Heart right ventricle (tissue), 16 donors: ENCODE results near the gene C1QTNF1. TPM values are rescaled to one million over a fixed set of nuclear protein-coding genes. Genes with fewer than 3 reads are reported as not detected.
A peak's percentile ranks its signal among the peaks of the same experiment; 100 is the strongest.

Source experiments
- ATAC-seq, 8 donors: fragments of 200-7000 bp; cut with Tn5 transposase; one replicate each; pipeline ENCODE4 v1.9.1; 2020; ENCODE audit warnings: mild to moderate bottlenecking in 8 of 8, moderate library complexity in 8 of 8, moderate number of reproducible peaks in 1 of 8
- DNase-seq, 2 donors: peaks; one replicate each; pipeline ENCODE4 v3.0.0-alpha.2; 2020
- H3K27ac ChIP-seq, 10 donors: fragments of 200-600 bp; sonication (generic) in 2 of 10; one replicate each; pipeline versions ENCODE4 v1.5.0 to v1.8.0; 2020 to 2022; ENCODE audit warnings: mild to moderate bottlenecking in 3 of 10
- H3K27me3 ChIP-seq, 7 donors: fragments of 200-600 bp; one replicate each; pipeline ENCODE4 v1.8.0; 2021 to 2022; ENCODE audit warnings: mild to moderate bottlenecking in 2 of 7
- H3K36me3 ChIP-seq, 9 donors: fragments of 200-600 bp; sonication (generic) in 1 of 9; one replicate each; pipeline versions ENCODE4 v1.5.0 to v1.8.0; 2020 to 2022; ENCODE audit warnings: mild to moderate bottlenecking in 2 of 9
- H3K4me1 ChIP-seq, 9 donors: fragments of 200-600 bp; sonication (generic) in 1 of 9; one replicate each; pipeline versions ENCODE4 v1.5.0 to v1.8.0; 2020 to 2022; ENCODE audit warnings: mild to moderate bottlenecking in 4 of 9
- H3K4me3 ChIP-seq, 10 donors: fragments of 200-600 bp; sonication (generic) in 2 of 10; one replicate each; pipeline versions ENCODE4 v1.5.0 to v1.8.0; 2020 to 2022; ENCODE audit warnings: mild to moderate bottlenecking in 7 of 10, moderate library complexity in 2 of 10
- H3K9me3 ChIP-seq, 11 donors: fragments of 200-600 bp in 10 of 11; sonication (generic) in 2 of 11; one replicate each; pipeline versions ENCODE4 v1.5.0 to v1.8.0; 2013 to 2022; ENCODE audit warnings: mild to moderate bottlenecking in 2 of 11, control low read depth in 1 of 11, moderate library complexity in 1 of 11
- CTCF ChIP-seq, 9 donors: fragments of 200-600 bp; sonication (generic) in 2 of 9; IDR thresholded peaks; one replicate each; pipeline versions ENCODE4 v1.5.0 to v1.8.0; 2021 to 2022; ENCODE audit warnings: antibody characterized with exemption in 9 of 9, mild to moderate bottlenecking in 5 of 9, moderate library complexity in 1 of 9
- WGBS, 2 donors: extraction: QIAGEN DNeasy Blood & Tissue Kit; methylation state at CpG; one replicate each; pipeline ENCODE4 v1.1.7; 2013; ENCODE audit warnings: inconsistent platforms in 1 of 2; 5-methylcytosine and 5-hydroxymethylcytosine counted together
- intact Hi-C, 10 donors: fragments of 100-400 bp; cut with DNase I; formaldehyde crosslinking; loops; one replicate each; pipeline versions ENCODE4 v1.11.1 to v1.14.2; 2022
- polyA plus RNA-seq, 2 donors: library from polyadenylated mRNA; stranded (reverse); fragments of 200-250 nt; gene quantifications; one replicate each; pipeline ENCODE4 v1.2.3, GENCODE V29; 2013
- total RNA-seq, 10 donors: library from RNA; stranded (reverse); fragmentation: NEBNext Ultra II Directional in 3 of 10; extraction: Animal tissue kit (Norgen Biotek cat#: 25700) in 3 of 10; gene quantifications; one replicate each; pipeline versions ENCODE4 v1.2.1 to v1.2.4, GENCODE V29; 2021 to 2023
- donor health status: Arrhythmogenic right ventricular cardiomyopathy.
- donor health status: ischemic (EF 13 %, LVEDD 7.1; RV severe dilation, severe dysfunction).
- donor health status: healthy with polysubstance abuse.
- donor health status: DM: no; HTN: yes; CAD: no.
- donor health status: DM: no; HTN: no; CAD: no.
- donor health status: ischemic (EF 25% LVEDD 6.9; RV normal size, moderate dysfunction).
- donor health status: ischemic (EF 25% LVEDD 5.7; RV mildly dilated, moderate dysfunction).
- donor health status: healthy.
- donor health status: DM: yes; HTN: yes; CAD: no.
- donor health status: Ischemic cardiomyopathy.
- donor health status: ischemic (EF 35%, LVEDD 5.7; RV mildly dilated, moderate dysfunction).
- donor health status: nonischemic (EF 11% LVEDD 7.7; RV severe dilation, severe dysfunction).
- donor health status: DM: yes; HTN: yes; CAD: no.
- donor health status: PGD.
- donor health status: ischemic (EF 29% LVEDD 5.4; RV normal size, mild dysfunction).
- donor health status: nonischemic (EF 23%, LVEDD 6.1; RV moderate dilation, normal function).

C1QTNF1 gene
- total and polyA plus RNA-seq, 12 donors: 29.3 to 685 (median 67.3) TPM

GRCh38 chr17:79054200-79054960 lies 30.4 kb downstream of the C1QTNF1 start:
- Histone ChIP-seq H3K4me3 (no peak overlapping the region), H3K27me3 (no peaks in the 10 kb centered on the region), H3K9me3 (peaks cover 0 to 23% (median 3%) of the 10 kb centered on the region in 11 donors), H3K27ac (peak overlapping the region in 9 of 10 donors; percentile 15 to 69 (median 51)), H3K4me1 (peaks cover 0 to 18% (median 0%) of the 10 kb centered on the region in 9 donors), H3K36me3 (peaks cover 0 to 10% (median 0%) of the 10 kb centered on the region in 9 donors)
- DNase-seq (no peak), ATAC-seq (no peak)
- intact Hi-C loops: no loop called here
- WGBS, 2 donors: 79 to 82% methylated on average over 2 of the region's 2 CpGs
- no peak for TF ChIP-seq CTCF (IDR thresholded peaks at IDR 0.05)

DNA sequence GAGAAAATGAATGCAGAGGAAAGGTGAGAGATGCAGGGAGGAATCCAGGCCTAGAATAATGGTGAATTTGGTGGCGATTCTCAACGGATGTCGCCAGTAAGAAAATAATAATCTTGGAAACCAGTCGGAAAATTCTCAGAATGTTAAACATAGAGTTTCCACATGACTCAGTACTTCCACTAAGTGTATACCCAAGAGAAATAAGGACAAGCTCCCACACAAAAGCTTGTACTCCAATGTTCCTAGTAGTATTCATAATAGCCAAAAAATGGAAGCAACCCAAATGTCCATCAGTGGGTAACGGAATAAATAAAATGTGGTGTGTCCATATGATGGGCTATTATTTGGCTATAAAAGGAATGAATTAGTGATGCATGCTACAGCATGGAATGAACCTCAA lies 31.2 kb downstream of the C1QTNF1 start:
- Histone ChIP-seq H3K27ac (peak overlapping the region in 5 of 10 donors; percentile 32 to 69 (median 50)), H3K4me1 (peaks cover 0 to 18% (median 0%) of the 10 kb centered on the region in 9 donors), H3K4me3 (no peak overlapping the region), H3K36me3 (peaks cover 0 to 4% (median 0%) of the 10 kb centered on the region in 9 donors), H3K27me3 (no peaks in the 10 kb centered on the region), H3K9me3 (peaks cover 0 to 23% (median 3%) of the 10 kb centered on the region in 11 donors)
- WGBS, 2 donors: 77 to 81% methylated on average over 5 of the region's 5 CpGs
- no peak for DNase-seq
- TF ChIP-seq CTCF (IDR thresholded peaks at IDR 0.05): no peak
- ATAC-seq: peak in 5 of 8 donors; percentile 43 to 76 (median 59)
- intact Hi-C loops: no loop called here

DNA sequence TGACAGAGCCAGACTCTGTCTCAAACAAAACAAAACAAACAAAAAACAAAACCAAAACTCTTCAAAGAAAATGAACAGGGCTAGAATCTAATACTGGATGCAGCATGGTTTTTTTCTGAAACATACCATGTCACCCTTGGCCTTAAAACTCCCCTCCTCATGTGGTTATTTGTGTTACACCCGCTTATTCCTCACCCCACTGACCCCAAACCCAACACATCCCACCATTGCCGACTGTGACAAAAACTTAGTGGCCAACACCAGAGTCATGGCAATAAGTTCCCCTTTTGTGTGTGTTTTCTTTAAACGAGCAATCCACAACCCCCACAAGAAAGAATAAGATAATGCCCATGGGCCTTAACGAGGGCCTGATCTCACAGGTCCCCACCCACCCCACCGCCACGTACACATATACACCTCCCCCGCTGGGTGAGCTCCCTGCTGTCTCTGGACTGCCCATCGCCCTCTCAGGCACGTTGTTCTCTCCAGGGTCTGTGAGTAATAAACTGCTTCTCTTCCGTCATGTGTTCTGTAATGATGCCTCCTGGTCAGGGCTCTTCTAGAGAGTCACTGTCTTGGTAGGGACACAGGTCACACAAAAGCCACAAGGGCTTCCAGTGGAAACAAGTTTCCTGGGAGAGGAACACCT lies 33.9 kb downstream of the C1QTNF1 start:
- H3K9me3 ChIP-seq: peaks cover 0 to 23% (median 3%) of the 10 kb centered on the region in 11 donors
- intact Hi-C loops: no loop called here
- DNase-seq (no peak), ATAC-seq (no peak)
- no peaks in the 10 kb centered on the region for H3K36me3 ChIP-seq
- H3K4me3 ChIP-seq: no peak overlapping the region
- no peak overlapping the region for H3K27ac ChIP-seq
- TF ChIP-seq CTCF (IDR thresholded peaks at IDR 0.05): no peak
- peaks cover 0 to 17% (median 0%) of the 10 kb centered on the region in 9 donors for H3K4me1 ChIP-seq
- WGBS, 2 donors: 84 to 85% methylated on average over 10 of the region's 10 CpGs
- no peaks in the 10 kb centered on the region for H3K27me3 ChIP-seq

- H3K36me3 ChIP-seq: no peaks in the 10 kb centered on the region
- no peak overlapping the region for H3K27ac ChIP-seq
- no peak overlapping the region for H3K4me3 ChIP-seq
- TF ChIP-seq CTCF (IDR thresholded peaks at IDR 0.05): no peak
- ATAC-seq (no peak), DNase-seq (no peak)
- no peaks in the 10 kb centered on the region for H3K27me3 ChIP-seq
- H3K9me3 ChIP-seq: peaks cover 0 to 7% (median 0%) of the 10 kb centered on the region in 11 donors
- 84 to 88% methylated on average over 7 of the region's 7 CpGs for WGBS, 2 donors
- peaks cover 0 to 9% (median 0%) of the 10 kb centered on the region in 9 donors for H3K4me1 ChIP-seq
- intact Hi-C loops: no loop called here
These were observed 38.7 kb downstream of the C1QTNF1 start for GRCh38 chr17:79062691-79063090.
